Vagina (tissue), 2 donors: ENCODE results near the gene OTUD4.

ENCODE experiments used
- POLR2A ChIP-seq, 2 donors: fragments of 450-650 bp; IDR thresholded peaks; one replicate each; pipeline ENCODE4 v1.6.1; 2017; ENCODE audit warnings: antibody characterized with exemption in 2 of 2, mild to moderate bottlenecking in 2 of 2, moderate library complexity in 2 of 2
- TF ChIP-seq, protein P1 (sequence below), 3 experiments: fragments of 450-650 bp in 2 of 3; fragments of 200-600 bp in 1 of 3; sonication (generic) in 1 of 3; IDR thresholded peaks; one replicate each; pipeline ENCODE4 v1.5.1; 2017 to 2019; ENCODE audit warnings: antibody characterized with exemption in 3 of 3, mild to moderate bottlenecking in 2 of 3, moderate library complexity in 2 of 3

DNA sequence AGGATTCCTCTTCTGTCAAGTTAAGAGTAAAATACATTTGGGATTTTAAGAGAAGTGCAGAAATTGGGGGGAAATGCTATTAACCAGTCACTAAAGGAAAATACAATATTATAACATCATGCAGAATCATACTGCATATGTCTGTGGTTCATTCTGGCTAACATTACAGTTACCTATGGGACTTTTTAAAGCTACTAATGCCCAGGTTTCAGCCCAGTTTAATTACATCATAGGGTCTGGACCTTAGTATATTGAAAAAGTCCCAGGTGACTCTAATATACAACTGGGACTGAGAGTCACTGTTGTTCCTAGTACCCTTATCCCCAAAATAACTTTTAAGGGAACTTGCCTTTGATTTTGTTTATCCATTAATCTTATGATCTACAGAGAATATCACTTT is 72.3 kb downstream of the OTUD4 start:
- TF ChIP-seq, protein P1, sequence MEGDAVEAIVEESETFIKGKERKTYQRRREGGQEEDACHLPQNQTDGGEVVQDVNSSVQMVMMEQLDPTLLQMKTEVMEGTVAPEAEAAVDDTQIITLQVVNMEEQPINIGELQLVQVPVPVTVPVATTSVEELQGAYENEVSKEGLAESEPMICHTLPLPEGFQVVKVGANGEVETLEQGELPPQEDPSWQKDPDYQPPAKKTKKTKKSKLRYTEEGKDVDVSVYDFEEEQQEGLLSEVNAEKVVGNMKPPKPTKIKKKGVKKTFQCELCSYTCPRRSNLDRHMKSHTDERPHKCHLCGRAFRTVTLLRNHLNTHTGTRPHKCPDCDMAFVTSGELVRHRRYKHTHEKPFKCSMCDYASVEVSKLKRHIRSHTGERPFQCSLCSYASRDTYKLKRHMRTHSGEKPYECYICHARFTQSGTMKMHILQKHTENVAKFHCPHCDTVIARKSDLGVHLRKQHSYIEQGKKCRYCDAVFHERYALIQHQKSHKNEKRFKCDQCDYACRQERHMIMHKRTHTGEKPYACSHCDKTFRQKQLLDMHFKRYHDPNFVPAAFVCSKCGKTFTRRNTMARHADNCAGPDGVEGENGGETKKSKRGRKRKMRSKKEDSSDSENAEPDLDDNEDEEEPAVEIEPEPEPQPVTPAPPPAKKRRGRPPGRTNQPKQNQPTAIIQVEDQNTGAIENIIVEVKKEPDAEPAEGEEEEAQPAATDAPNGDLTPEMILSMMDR (IDR thresholded peaks at IDR 0.05), result no peak
- TF ChIP-seq POLR2A (IDR thresholded peaks at IDR 0.05), result no peak
